Measurements from ENCODE around the gene PLCH1. TPM values are rescaled to one million over a fixed set of nuclear protein-coding genes. Genes with fewer than 3 reads are reported as not detected.

Gene PLCH1
- total and polyA plus RNA-seq, 2 of the 8 experiments (the other 6 are each of a cell fraction or from before 2014, with no cell fraction given), result 5.8 to 17.2 TPM

DNA sequence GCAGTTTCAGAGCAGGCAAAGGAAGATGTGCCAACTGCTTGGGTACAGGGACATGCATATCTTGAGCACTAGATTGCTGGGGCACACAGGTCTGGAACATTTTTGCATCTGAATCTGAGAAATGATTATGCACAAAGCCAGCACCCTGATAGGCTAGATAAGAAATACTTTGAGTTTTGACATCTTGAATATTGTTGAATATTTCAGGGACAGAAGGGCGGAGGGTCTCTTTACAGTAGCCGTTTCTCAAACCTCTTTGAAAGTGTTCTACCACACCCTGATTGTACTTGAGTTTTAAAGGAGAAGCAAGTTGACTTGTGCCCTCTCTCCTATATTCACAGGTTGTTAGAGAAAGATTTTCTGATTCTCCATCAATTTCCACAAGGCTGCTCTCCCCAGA lies 263.3 kb downstream of the PLCH1 start:
- Histone ChIP-seq H3K4me2 (ENCODE audit: insufficient read depth in 1 of 2, low read depth in 2 of 2, low read length in 2 of 2) (no peak overlapping the region), H3K18ac (ENCODE audit: extremely low read depth, low read length) (no peak overlapping the region), H3K23me2 (ENCODE audit: low read depth, low read length) (no peaks in the 10 kb centered on the region; the same call in 1 of the 2 replicates), H3K27me3 (replicated peaks in 1 of 4; ENCODE audit: control insufficient read depth in 3 of 4, extremely low read depth in 1 of 4, insufficient read depth in 3 of 4, low read length in 3 of 4) (no peaks in the 10 kb centered on the region), H4K5ac (ENCODE audit: insufficient read length, low read depth, low read length) (no peak overlapping the region), H3K4me3 (ENCODE audit: extremely low read depth in 1 of 4, insufficient read depth in 2 of 4, low read depth in 3 of 4, low read length in 4 of 4) (no peak overlapping the region), H3K14ac (ENCODE audit: insufficient read length) (no peak overlapping the region), H2BK120ac (replicated peaks; ENCODE audit: low read depth, low read length) (no peak overlapping the region), H2AK5ac (ENCODE audit: low read depth, low read length) (no peak overlapping the region), H3K9ac (replicated peaks in 1 of 4; ENCODE audit: extremely low read depth in 1 of 4, low read depth in 3 of 4, low read length in 3 of 4) (no peak overlapping the region), H3K56ac (replicated peaks; ENCODE audit: insufficient read length, low read depth, low read length) (no peak overlapping the region), H2AFZ (ENCODE audit: low read length) (no peak overlapping the region), H4K8ac (ENCODE audit: extremely low read depth, insufficient read depth, low read length) (no peak overlapping the region), H3K4me1 (replicated peaks in 1 of 4; ENCODE audit: control insufficient read depth in 3 of 4, insufficient read depth in 4 of 4, low read length in 3 of 4) (no peaks in the 10 kb centered on the region), H2BK12ac (ENCODE audit: low read depth, low read length) (no peak overlapping the region), H3K79me1 (ENCODE audit: low read depth, low read length) (no peaks in the 10 kb centered on the region), H4K20me1 (replicated peaks in 1 of 2; ENCODE audit: control insufficient read depth in 1 of 2, insufficient read depth in 2 of 2, low read length in 2 of 2) (no peaks in the 10 kb centered on the region), H4K91ac (replicated peaks; ENCODE audit: insufficient read length, low read length) (no peak overlapping the region), H3K79me2 (ENCODE audit: control insufficient read depth in 1 of 2, insufficient read depth in 2 of 2, low read length in 2 of 2) (no peaks in the 10 kb centered on the region), H2BK20ac (ENCODE audit: low read length) (no peak overlapping the region), H3K9me3 (ENCODE audit: insufficient read depth in 2 of 2, low read depth in 1 of 2, low read length in 1 of 2) (no peaks in the 10 kb centered on the region), H2BK15ac (ENCODE audit: low read length) (no peak overlapping the region), H3K4ac (replicated peaks; ENCODE audit: insufficient read length, low read depth, low read length) (no peak overlapping the region), H2BK5ac (ENCODE audit: low read depth, low read length) (no peak overlapping the region), H3K36me3 (ENCODE audit: control insufficient read depth in 2 of 4, insufficient read depth in 4 of 4, low read length in 3 of 4) (no peaks in the 10 kb centered on the region; a peak in 3 of 8 replicates), H3K27ac (ENCODE audit: low read depth, low read length) (no peak overlapping the region), H3K23ac (ENCODE audit: insufficient read length) (no peak overlapping the region)
- DNase-seq (ENCODE audit: low read depth in 1 of 2, low spot score in 2 of 2) (no peak), FAIRE-seq (no peak)
- 94% methylated on average over 2 of the region's 2 CpGs; no CpG with 5 or more reads in 1 of the 2 experiments for WGBS, 2 experiments (ENCODE audit: extremely low coverage in 1 of 2, insufficient coverage in 1 of 2, insufficient read length in 1 of 2, insufficient replicate concordance in 2 of 2, low coverage in 1 of 2, low lambda C conversion rate in 2 of 2, missing lambda C conversion rate in 1 of 2)
- ChIA-PET CTCF (ENCODE audit: partially characterized antibody) (interaction anchor here (0.6 to 1.3 kb wide), 4 partner anchors 10 to 926 kb away, joined by 3 to 6 read pairs (median 4); no protein-coding TSS in a partner anchor), POLR2A (ENCODE audit: partially characterized antibody) (no interaction called here)
- TF ChIP-seq, protein P1, sequence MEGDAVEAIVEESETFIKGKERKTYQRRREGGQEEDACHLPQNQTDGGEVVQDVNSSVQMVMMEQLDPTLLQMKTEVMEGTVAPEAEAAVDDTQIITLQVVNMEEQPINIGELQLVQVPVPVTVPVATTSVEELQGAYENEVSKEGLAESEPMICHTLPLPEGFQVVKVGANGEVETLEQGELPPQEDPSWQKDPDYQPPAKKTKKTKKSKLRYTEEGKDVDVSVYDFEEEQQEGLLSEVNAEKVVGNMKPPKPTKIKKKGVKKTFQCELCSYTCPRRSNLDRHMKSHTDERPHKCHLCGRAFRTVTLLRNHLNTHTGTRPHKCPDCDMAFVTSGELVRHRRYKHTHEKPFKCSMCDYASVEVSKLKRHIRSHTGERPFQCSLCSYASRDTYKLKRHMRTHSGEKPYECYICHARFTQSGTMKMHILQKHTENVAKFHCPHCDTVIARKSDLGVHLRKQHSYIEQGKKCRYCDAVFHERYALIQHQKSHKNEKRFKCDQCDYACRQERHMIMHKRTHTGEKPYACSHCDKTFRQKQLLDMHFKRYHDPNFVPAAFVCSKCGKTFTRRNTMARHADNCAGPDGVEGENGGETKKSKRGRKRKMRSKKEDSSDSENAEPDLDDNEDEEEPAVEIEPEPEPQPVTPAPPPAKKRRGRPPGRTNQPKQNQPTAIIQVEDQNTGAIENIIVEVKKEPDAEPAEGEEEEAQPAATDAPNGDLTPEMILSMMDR (IDR thresholded peaks at IDR 0.05; ENCODE audit: control extremely low read depth in 1 of 3, insufficient read depth in 1 of 3, low read depth in 1 of 3, low read length in 3 of 3), result no peak
- TF ChIP-seq, protein P2, sequence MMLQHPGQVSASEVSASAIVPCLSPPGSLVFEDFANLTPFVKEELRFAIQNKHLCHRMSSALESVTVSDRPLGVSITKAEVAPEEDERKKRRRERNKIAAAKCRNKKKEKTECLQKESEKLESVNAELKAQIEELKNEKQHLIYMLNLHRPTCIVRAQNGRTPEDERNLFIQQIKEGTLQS (IDR thresholded peaks at IDR 0.05; ENCODE audit: insufficient read depth, low read depth, low read length), result no peak
- no peak for TF ChIP-seq GABPA (IDR thresholded peaks at IDR 0.05; ENCODE audit: borderline replicate concordance, insufficient read depth, low read length)
- no peak for TF ChIP-seq KDM5A (IDR thresholded peaks at IDR 0.05; ENCODE audit: low read length)
- no peak for TF ChIP-seq RXRA (IDR thresholded peaks at IDR 0.05; ENCODE audit: insufficient read depth, low read depth, low read length)
- no peak for TF ChIP-seq SP4 (IDR thresholded peaks at IDR 0.05; ENCODE audit: low read length)
- no peak for TF ChIP-seq SAP30 (IDR thresholded peaks at IDR 0.05; ENCODE audit: insufficient read depth, insufficient replicate concordance, low read length)
- TF ChIP-seq SUZ12 (IDR thresholded peaks at IDR 0.05; ENCODE audit: low read length), result no peak

Data from H1 (cell line).